ENCODE results near the gene B3GALT5.

- TF ChIP-seq, protein P1, sequence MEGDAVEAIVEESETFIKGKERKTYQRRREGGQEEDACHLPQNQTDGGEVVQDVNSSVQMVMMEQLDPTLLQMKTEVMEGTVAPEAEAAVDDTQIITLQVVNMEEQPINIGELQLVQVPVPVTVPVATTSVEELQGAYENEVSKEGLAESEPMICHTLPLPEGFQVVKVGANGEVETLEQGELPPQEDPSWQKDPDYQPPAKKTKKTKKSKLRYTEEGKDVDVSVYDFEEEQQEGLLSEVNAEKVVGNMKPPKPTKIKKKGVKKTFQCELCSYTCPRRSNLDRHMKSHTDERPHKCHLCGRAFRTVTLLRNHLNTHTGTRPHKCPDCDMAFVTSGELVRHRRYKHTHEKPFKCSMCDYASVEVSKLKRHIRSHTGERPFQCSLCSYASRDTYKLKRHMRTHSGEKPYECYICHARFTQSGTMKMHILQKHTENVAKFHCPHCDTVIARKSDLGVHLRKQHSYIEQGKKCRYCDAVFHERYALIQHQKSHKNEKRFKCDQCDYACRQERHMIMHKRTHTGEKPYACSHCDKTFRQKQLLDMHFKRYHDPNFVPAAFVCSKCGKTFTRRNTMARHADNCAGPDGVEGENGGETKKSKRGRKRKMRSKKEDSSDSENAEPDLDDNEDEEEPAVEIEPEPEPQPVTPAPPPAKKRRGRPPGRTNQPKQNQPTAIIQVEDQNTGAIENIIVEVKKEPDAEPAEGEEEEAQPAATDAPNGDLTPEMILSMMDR (IDR thresholded peaks at IDR 0.05) = peak; percentile 39 to 80 (median 56)
- no peak for TF ChIP-seq POLR2A (IDR thresholded peaks at IDR 0.05)
Observed at GRCh38 chr21:39715804-39716397, 103.2 kb downstream of the B3GALT5 start.

Measured in prostate gland (tissue), 2 donors.